Measurements from ENCODE around the gene KRTAP10-2.

The KRTAP10-2 gene

DNA sequence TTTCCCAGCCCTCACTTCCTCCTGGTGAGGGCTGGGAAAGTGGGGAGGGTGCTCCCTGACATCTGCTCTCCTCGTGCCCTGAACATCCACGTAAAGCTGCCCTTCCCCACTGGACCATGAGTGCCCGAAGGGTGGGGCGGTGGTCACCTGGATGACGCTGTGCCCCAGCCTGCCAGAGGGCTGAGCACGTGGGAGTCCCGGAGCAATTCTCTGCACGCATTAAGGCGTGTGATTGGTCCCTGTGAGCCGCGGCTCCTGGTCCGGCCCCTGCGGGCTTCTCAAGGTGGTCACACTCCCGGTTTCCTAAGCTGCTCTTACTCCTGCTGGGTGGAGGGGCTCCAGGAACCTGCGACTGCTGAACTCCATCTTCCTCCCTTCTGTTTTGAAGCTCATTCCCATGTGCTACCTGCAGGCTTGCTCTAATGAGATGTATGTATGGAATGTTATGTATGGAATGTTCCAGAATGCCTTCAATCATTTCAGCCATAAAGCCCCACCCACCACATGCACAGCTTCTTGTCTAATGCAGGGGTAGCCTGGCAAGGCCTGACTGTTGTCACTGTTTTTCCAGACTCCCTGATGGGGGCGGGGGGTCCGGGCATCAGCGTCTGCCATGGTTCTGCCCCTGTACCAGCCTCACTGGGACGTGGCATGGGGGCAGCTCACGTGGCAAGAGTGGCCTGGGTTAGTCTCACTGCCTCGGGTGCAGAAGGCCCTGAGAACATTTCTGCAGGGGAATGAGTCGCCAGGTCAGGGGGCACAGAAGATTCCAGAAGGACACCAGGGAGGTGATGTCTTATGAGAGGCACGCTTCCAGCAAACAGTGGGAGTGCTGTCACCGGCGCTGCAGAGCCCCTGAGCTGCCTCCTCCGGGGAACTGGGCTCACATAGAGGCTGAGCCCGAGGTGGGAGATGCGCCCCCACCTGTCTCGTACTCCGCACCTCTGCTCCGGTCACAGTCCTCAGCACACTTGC, 30.7 kb downstream of the KRTAP10-2 start:
- in situ Hi-C loops (cut with HindIII; ENCODE audit: low pct_ligation_motif_present, low pct_unique_long_range_greater_than_20kb, low sequenced_read_pairs): no loop called here
- no peak for DNase-seq

DNA sequence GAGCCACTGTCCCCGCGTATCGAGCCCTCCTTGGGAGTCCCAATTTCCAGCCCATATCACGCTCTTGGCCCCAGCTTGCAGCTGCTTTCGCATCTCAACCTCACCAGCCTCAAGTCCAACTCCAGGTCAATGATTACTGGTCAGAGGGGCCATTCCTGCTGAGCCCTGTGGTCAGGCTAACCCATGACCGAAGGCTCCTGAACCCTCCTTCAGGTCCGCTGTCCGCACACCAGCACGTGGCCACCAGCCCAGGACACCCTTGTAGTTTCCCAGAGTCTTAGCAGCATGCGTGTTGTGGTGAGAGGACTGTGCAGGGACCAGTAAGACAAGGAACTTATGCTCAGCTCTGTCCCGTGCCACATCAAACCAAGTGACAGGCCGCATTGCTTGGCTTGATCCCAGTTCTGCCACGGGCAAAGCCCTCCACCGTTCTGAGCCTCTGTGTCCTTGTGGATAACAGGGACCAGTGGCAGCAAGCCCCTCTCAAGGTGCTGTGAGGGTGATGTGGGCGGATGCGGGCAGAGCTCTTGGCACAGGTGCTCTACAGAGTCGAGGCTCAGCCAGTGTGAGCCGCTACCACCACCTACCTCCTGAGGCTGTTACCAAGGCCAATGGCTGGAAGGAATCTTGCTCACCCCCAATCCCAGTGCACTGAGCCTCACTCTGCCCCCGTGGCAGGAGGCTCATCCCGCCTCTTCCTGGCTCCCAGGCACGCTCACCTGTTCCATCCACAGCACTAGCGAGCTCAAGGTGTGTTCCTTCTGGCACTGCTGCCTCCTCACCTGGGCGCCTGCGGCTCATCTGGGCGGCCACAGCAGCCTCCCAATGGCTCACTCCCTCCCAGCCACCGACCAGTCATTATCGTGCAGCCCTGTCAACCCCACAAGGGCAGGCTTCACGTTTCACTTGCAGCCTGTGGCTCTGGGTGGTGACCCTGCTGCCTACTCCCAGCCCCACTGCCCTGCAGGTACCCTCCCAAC, 31.7 kb downstream of the KRTAP10-2 start:
- in situ Hi-C loops (cut with HindIII; ENCODE audit: low pct_ligation_motif_present, low pct_unique_long_range_greater_than_20kb, low sequenced_read_pairs): no loop called here
- no peak for DNase-seq

GRCh38 chr21:44518686-44519085, 32.6 kb downstream of the KRTAP10-2 start:
- DNase-seq: no peak
- in situ Hi-C loops (cut with HindIII; ENCODE audit: low pct_ligation_motif_present, low pct_unique_long_range_greater_than_20kb, low sequenced_read_pairs): no loop called here

- peak; percentile 1 for DNase-seq
- in situ Hi-C loops (cut with HindIII; ENCODE audit: low pct_ligation_motif_present, low pct_unique_long_range_greater_than_20kb, low sequenced_read_pairs): no loop called here
These were observed 34.0 kb downstream of the KRTAP10-2 start for GRCh38 chr21:44517175-44517899.

GRCh38 chr21:44516828-44517174, 34.5 kb downstream of the KRTAP10-2 start:
- DNase-seq: no peak
- in situ Hi-C loops (cut with HindIII; ENCODE audit: low pct_ligation_motif_present, low pct_unique_long_range_greater_than_20kb, low sequenced_read_pairs): no loop called here

GRCh38 chr21:44516342-44516741, 35.0 kb downstream of the KRTAP10-2 start:
- in situ Hi-C loops (cut with HindIII; ENCODE audit: low pct_ligation_motif_present, low pct_unique_long_range_greater_than_20kb, low sequenced_read_pairs): no loop called here

DNA sequence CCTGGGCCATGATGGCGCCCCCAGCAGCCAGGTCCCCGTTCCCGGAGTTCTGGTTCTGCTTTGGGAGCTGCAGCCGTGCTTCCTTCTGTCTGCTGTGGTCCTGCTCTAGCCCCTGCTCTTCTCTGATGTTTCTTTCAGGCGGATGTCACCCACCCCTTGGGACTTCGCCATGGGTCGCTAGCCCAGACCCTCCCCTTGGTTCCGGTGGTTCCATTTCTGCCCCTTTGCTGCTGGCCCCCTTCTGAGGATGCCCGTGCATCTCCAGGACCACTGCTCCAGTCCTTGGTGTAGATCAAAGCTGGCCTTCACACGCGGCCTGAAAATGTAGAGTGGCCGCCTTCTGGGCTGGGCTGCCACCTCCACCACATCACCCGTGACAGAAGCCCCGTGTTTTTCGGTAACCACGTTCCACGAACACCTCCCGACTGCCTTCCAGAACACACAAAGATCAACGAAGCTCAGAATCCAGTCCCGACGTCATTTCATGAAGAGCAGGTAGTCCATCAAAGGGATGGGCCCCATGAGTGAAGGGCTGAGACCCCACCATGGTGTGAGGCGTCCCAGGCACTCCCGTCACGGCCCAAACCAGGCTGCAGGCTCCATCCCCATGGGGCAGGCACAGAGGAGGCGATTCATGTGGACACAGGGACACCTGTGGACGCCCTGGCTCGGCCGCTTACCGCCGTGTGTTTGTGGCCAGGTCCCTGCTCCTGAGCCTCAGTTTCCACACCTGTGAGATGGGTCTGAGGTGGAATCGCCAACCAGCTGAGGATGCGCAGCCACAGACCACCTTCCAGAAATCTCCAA, 35.7 kb downstream of the KRTAP10-2 start:
- in situ Hi-C loops (cut with HindIII; ENCODE audit: low pct_ligation_motif_present, low pct_unique_long_range_greater_than_20kb, low sequenced_read_pairs): no loop called here
- DNase-seq: no peak

More at GRCh38 chr21:44516342-44516741, 35.0 kb downstream of the KRTAP10-2 start:
- DNase-seq: no peak

GRCh38 chr21:44514746-44515358, 36.5 kb downstream of the KRTAP10-2 start:
- in situ Hi-C loops (cut with HindIII; ENCODE audit: low pct_ligation_motif_present, low pct_unique_long_range_greater_than_20kb, low sequenced_read_pairs): no loop called here
- no peak for DNase-seq

DNA sequence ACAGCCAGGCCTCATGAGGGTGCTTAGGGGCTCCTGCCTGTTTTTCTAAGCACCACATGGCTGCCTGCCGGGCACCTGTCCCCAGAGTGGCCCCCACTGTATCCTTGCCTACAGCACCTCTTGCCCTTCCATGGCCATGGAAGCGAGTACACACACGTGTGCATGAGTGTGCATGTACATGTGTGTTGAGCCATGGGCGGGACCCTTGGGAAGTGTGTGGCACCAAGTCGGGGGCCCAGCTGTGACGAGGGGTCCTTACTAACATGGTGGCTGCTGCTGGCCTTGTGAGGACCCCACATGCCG, 37.1 kb downstream of the KRTAP10-2 start:
- DNase-seq: no peak
- in situ Hi-C loops (cut with HindIII; ENCODE audit: low pct_ligation_motif_present, low pct_unique_long_range_greater_than_20kb, low sequenced_read_pairs): no loop called here

DNA sequence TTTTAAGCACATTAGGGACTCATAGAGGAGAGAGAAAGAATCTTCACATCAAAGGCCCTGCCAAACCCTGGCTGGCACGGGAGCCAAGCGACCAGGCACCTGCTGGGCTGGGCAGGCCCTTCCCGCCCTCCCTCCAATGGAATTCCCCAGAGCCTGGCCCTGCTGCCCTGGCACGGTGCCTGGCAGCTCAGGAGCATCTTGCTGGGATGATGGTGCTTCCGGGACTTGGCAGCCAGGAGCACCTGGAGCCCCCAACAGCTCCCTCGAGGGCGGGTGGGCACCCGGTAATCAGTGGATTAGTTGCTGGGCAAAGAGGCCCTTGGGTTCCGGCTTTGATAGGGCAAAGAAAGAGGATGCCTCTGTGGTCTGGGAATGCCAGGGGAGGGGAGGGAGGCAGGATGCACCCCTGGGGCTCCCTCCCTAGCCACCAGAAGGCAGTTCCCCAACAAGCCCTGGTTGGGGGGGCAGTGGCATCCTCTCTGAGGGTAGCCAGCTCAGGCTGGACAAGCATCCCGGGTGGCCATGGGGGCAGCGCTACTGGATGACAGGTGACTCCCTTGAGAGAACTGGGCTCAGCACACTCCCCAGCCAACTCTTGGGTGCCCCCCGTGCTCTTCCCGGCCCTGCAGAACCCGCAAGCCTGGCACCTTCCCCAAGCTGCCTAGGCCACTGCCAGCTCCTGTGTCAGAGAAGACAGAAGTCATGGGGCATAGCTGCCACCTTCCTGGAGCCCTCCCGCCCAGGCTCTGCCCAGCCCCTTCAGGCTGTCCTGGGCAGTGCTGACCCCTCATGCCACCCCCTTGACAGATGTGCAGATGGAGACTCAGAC, 37.7 kb downstream of the KRTAP10-2 start:
- in situ Hi-C loops (cut with HindIII; ENCODE audit: low pct_ligation_motif_present, low pct_unique_long_range_greater_than_20kb, low sequenced_read_pairs): no loop called here
- DNase-seq: no peak

DNA sequence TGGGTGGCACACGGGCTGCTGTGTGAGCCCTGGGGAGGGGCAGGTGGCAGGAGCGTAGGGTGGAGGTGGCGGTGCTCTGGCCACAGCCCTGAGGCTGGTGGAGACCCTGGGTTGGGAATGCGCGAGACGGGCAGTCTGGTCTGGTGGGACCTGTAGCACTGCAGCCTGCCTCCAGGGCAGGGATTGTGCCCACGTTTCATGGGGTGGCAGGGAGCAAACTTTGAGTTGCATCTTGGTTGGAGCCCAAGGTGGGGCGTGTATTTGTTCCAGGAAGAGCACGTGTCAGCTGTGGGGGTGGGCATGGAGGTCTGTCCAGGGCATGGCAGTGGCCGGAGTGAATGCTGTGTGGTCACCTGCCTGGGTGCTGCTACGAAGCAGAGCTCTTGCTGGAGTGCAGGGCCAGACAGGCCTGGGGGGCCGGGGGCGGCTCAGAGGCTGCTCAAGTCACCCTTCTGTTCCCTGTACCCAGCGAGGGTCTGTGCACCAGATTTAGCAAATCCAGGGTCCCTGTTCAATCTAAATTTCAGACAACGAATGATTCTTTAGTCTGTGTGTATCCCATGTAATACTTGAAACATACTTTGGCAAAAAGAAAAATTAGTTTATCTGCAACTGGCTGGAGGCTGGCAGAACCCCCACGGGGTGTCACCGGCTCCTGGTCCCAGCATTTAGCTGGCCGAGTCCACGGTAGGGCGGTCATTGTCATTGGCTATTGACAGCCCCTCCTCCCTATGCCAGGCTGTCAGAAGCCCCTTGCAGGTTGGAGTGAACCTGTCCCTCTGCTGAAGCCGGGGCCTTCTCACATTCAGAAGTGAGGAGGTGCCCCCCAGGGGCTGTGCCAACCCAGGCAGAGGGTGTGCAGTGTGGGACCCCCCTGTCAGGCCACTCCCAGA, 38.6 kb downstream of the KRTAP10-2 start:
- in situ Hi-C loops (cut with HindIII; ENCODE audit: low pct_ligation_motif_present, low pct_unique_long_range_greater_than_20kb, low sequenced_read_pairs): no loop called here
- DNase-seq: no peak

DNA sequence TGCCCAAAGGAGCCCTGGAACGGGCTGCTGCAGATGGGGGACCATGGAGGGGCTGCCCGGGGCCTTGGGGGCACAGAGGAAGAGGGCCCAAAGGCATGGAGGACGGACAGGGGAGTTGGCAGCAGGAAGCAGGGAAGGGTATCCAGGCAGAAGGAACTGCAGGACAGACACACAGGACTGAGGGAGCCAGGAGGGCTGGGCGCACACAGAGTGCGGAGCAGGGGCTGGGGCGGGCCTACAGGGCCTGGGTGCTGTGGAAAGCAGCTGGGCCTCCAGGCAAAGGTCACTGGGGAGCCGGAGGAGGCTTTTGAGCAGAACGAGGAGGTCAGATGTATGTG, 39.4 kb downstream of the KRTAP10-2 start:
- no peak for DNase-seq

GRCh38 chr21:44511219-44511937, 39.9 kb downstream of the KRTAP10-2 start:
- no peak for DNase-seq
- in situ Hi-C loops (cut with HindIII; ENCODE audit: low pct_ligation_motif_present, low pct_unique_long_range_greater_than_20kb, low sequenced_read_pairs): no loop called here

More for the DNA sequence above, 39.4 kb downstream of the KRTAP10-2 start:
- in situ Hi-C loops (cut with HindIII; ENCODE audit: low pct_ligation_motif_present, low pct_unique_long_range_greater_than_20kb, low sequenced_read_pairs): no loop called here

DNA sequence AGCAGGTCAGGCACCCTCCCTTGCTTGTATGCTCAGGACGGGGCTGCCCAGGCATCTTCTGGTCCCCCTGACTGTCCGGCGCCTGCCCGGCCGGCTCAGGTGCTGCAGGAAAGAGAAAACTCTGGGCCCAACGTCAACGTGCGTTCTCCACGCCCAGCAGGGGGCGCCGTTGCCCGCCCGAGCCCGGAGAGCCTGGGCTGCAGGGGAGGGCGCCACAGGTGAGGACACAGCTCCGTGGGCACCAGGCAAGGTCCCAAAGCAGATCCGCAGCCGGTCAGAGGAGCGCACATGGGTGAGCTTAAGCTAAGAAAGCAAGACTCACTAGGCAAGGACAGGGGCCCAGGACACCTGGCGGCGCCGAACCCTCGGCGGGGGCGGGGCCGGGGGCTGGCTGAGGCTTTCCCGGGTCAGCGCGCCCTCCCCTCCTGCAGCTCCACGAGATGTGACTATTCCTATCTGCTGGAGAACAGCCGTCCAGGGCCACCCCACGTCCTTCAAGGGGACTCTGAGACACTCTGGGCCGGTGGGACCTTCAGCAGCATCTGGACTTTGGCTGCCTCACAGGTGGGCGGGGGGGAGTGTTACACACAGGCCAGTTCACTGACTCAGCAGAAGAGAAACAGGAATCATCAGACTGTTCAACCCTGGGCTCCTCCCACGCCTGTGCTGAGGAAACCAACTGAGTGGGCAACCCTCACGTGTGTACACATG, 40.6 kb downstream of the KRTAP10-2 start:
- peak; percentile 47 for DNase-seq

DNA sequence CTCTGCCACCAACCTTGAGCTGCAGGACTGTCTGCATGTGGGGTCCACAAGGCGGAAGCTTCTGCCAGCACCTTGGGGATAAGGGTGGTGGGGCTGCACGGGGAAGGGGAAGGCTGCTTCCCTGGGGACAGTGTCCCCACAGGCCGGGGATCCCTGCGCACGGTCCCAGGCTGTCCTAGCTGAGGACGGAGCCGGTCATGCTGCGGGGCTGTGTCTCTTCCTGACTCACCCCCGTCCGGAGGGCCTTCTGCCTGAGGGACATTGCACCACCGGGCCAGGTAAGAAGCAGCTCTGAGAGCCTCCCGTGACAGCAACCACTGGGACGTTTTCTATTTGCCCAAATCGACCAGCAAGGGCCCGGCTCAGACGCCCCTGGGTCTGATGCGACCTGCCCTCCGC, 41.2 kb downstream of the KRTAP10-2 start:
- no peak for DNase-seq
- in situ Hi-C loops (cut with HindIII; ENCODE audit: low pct_ligation_motif_present, low pct_unique_long_range_greater_than_20kb, low sequenced_read_pairs): no loop called here

More for the DNA sequence above, 40.6 kb downstream of the KRTAP10-2 start:
- in situ Hi-C loops (cut with HindIII; ENCODE audit: low pct_ligation_motif_present, low pct_unique_long_range_greater_than_20kb, low sequenced_read_pairs): no loop called here
